HUES64 (cell line): Measurements from ENCODE around the gene CTSD.
"Not testable (repeated sequence)": the region's sequence is repeated elsewhere in the genome, so short reads cannot be mapped to it uniquely, and the experiment has no call there.

Experiments
- H3K27ac ChIP-seq: 2 replicates; pipeline ENCODE4 v1.7.0; 2013; ENCODE audit warnings: low read depth, low read length, inconsistent platforms
- H3K27me3 ChIP-seq: 2 replicates; pipeline ENCODE4 v1.6.1; 2013; ENCODE audit warnings: mild to moderate bottlenecking, low read length; ENCODE audit not compliant: insufficient read depth
- H3K36me3 ChIP-seq: 2 replicates; pipeline ENCODE4 v1.6.1; 2013; ENCODE audit warnings: mild to moderate bottlenecking, low read length; ENCODE audit not compliant: insufficient read depth
- H3K4me1 ChIP-seq: 2 replicates; pipeline ENCODE4 v1.6.1; 2013; ENCODE audit warnings: mild to moderate bottlenecking, low read length, moderate library complexity; ENCODE audit not compliant: insufficient read depth
- H3K4me3 ChIP-seq: 2 replicates; pipeline ENCODE4 v1.5.1; 2013; ENCODE audit warnings: mild to moderate bottlenecking, low read length, moderate library complexity
- H3K9ac ChIP-seq: 2 replicates; pipeline ENCODE4 v1.6.1; 2013; ENCODE audit warnings: mild to moderate bottlenecking, low read depth, low read length
- H3K9me3 ChIP-seq: 2 replicates; pipeline ENCODE4 v1.6.1; 2013; ENCODE audit warnings: low read depth, low read length; ENCODE audit not compliant: insufficient read depth
- WGBS: fragments of 150-250, 120-280 bp; methylation state at CpG from one replicate; pipeline ENCODE4 v1.1.7; 2013; ENCODE audit warnings: missing lambda C conversion rate; 5-methylcytosine and 5-hydroxymethylcytosine counted together

CTSD gene

GRCh38 chr11:1773994-1774550 is 10.3 kb upstream of the CTSD start:
- no peaks in the 10 kb centered on the region for H3K9me3 ChIP-seq
- H3K4me1 ChIP-seq: peaks cover 15% of the 10 kb centered on the region
- H3K36me3 ChIP-seq: no peaks in the 10 kb centered on the region
- no peak overlapping the region for H3K9ac ChIP-seq
- H3K4me3 ChIP-seq: no peak overlapping the region
- H3K27ac ChIP-seq: no peak overlapping the region
- H3K27me3 ChIP-seq: no peaks in the 10 kb centered on the region
- WGBS: 90% methylated on average over 11 of the region's 11 CpGs

- Histone ChIP-seq H3K9ac (no peak overlapping the region), H3K4me3 (no peak overlapping the region), H3K27ac (no peak overlapping the region), H3K27me3 (no peaks in the 10 kb centered on the region), H3K9me3 (no peaks in the 10 kb centered on the region), H3K36me3 (no peaks in the 10 kb centered on the region), H3K4me1 (peaks cover 15% of the 10 kb centered on the region)
- 94% methylated on average over 10 of the region's 10 CpGs for WGBS
These were observed 9.6 kb upstream of the CTSD start for GRCh38 chr11:1773131-1773993.

GRCh38 chr11:1772270-1773130 is 8.8 kb upstream of the CTSD start:
- H3K4me3 ChIP-seq: no peak overlapping the region
- H3K36me3 ChIP-seq: no peaks in the 10 kb centered on the region
- no peaks in the 10 kb centered on the region for H3K27me3 ChIP-seq
- H3K9me3 ChIP-seq: no peaks in the 10 kb centered on the region
- peak overlapping the region; percentile 37 for H3K27ac ChIP-seq
- peak overlapping the region; percentile 61; the same call in 1 of the 2 replicates for H3K9ac ChIP-seq
- H3K4me1 ChIP-seq: peaks cover 15% of the 10 kb centered on the region
- WGBS: 52% methylated on average over 10 of the region's 15 CpGs

DNA sequence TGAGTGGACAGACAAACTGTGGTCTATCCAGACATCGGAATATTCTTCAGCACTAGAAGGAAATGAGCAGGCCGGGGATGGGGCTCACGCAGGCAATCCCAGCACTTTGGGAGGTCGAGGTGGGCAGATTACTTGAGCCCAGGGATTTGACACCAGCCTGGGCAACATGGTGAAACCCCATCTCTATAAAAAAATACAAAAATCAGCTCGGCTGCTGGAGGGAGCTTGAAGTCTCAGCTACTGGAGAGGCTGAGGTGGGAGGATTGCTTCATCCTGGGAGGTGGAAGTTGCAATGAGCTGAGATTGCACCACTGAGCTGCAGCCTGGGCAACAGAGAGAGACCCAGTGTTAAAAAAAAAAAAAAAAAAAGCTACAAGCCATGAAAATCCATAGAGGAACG is 8.0 kb upstream of the CTSD start:
- peaks cover 15% of the 10 kb centered on the region for H3K4me1 ChIP-seq
- H3K9ac ChIP-seq: no peak overlapping the region
- no peaks in the 10 kb centered on the region for H3K36me3 ChIP-seq
- H3K9me3 ChIP-seq: no peaks in the 10 kb centered on the region
- no peak overlapping the region for H3K4me3 ChIP-seq
- no peak overlapping the region for H3K27ac ChIP-seq
- 83% methylated on average over 6 of the region's 6 CpGs for WGBS
- H3K27me3 ChIP-seq: no peaks in the 10 kb centered on the region

GRCh38 chr11:1771273-1771672 is 7.5 kb upstream of the CTSD start:
- 92% methylated on average over 18 of the region's 18 CpGs for WGBS
- no peaks in the 10 kb centered on the region for H3K36me3 ChIP-seq

GRCh38 chr11:1770528-1770927 is 6.8 kb upstream of the CTSD start:
- H3K4me3 ChIP-seq: no peak overlapping the region
- peaks cover 15% of the 10 kb centered on the region for H3K4me1 ChIP-seq
- no peak overlapping the region for H3K9ac ChIP-seq
- H3K36me3 ChIP-seq: no peaks in the 10 kb centered on the region
- H3K27ac ChIP-seq: no peak overlapping the region
- no peaks in the 10 kb centered on the region for H3K27me3 ChIP-seq
- WGBS: 88% methylated on average over 5 of the region's 5 CpGs
- no peaks in the 10 kb centered on the region for H3K9me3 ChIP-seq

More at GRCh38 chr11:1771273-1771672, 7.5 kb upstream of the CTSD start:
- Histone ChIP-seq H3K4me3 (no peak overlapping the region), H3K4me1 (peaks cover 15% of the 10 kb centered on the region), H3K9me3 (no peaks in the 10 kb centered on the region), H3K27ac (no peak overlapping the region), H3K27me3 (no peaks in the 10 kb centered on the region), H3K9ac (no peak overlapping the region)

GRCh38 chr11:1770061-1770460 is 6.3 kb upstream of the CTSD start:
- H3K36me3 ChIP-seq: no peaks in the 10 kb centered on the region
- H3K27me3 ChIP-seq: no peaks in the 10 kb centered on the region
- no peak overlapping the region for H3K9ac ChIP-seq
- 91% methylated on average over 7 of the region's 7 CpGs for WGBS
- no peaks in the 10 kb centered on the region for H3K9me3 ChIP-seq
- no peak overlapping the region for H3K4me3 ChIP-seq
- H3K4me1 ChIP-seq: peaks cover 15% of the 10 kb centered on the region
- no peak overlapping the region for H3K27ac ChIP-seq

GRCh38 chr11:1769304-1769936 is 5.7 kb upstream of the CTSD start:
- H3K27ac ChIP-seq, H3K9ac ChIP-seq, H3K4me3 ChIP-seq, H3K36me3 ChIP-seq, H3K27me3 ChIP-seq, H3K9me3 ChIP-seq: not testable (repeated sequence)
- WGBS: 89% methylated on average over 9 of the region's 9 CpGs
- H3K4me1 ChIP-seq: peaks cover 16% of the 10 kb centered on the region

DNA sequence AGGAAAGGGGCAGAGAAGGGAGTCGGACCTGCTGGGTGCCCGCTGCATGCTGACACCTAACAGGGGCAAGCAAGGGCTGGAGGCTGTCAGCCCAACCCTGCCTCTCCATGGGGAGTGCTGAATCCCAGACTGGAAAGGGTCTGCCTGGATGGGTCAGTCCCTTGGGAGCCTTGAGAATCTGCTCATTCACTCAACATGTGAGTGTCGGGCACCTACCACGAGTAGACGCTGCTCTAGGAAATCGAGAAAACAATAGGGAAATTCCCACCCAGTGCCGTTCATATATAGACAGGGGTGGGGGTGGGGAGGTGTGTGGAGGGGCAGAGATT is 4.4 kb upstream of the CTSD start:
- WGBS: 86% methylated on average over 7 of the region's 7 CpGs
- no peak overlapping the region for H3K27ac ChIP-seq
- no peak overlapping the region for H3K4me3 ChIP-seq
- no peaks in the 10 kb centered on the region for H3K9me3 ChIP-seq
- no peak overlapping the region for H3K9ac ChIP-seq
- H3K27me3 ChIP-seq: peaks cover 3% of the 10 kb centered on the region; the same call in 1 of the 2 replicates
- H3K4me1 ChIP-seq: peaks cover 13% of the 10 kb centered on the region
- no peaks in the 10 kb centered on the region for H3K36me3 ChIP-seq

DNA sequence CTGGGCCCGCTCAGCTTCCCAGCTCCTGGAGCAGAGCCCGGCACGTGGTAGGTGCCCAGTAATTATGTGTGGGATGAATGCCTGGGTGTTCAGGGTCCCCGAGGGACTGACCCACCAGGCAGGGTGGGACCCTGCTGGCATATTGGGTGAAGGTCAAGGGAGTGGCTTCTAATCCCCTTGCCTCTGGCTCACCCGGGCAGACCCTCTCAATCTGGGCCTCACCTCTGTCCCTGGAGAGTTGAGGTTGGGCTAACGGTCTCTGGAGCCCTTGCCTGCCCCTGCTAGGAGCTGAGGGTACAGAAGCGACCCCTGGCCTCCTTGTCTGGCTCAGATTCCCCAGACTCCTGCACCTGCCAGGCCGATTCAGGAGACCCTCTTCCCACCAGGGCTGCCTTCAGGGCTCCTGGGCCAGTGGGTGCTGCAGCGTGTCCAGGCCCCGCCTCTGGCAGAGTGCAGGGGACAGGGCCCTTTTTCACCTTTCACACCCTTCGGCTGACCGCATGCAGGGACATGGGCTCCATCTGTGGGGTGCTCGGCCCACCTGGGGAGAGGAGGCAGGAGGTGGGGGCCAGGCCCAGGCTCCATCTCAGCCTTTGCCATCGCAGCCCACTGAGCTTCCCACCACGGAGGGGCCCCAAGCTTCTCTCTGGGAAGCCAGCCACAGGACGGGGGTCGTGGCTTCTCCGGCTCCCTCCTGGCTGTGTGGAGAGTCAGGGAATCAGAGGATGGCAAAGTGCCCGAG is 3.8 kb upstream of the CTSD start:
- 94% methylated on average over 19 of the region's 19 CpGs for WGBS
- peaks cover 11% of the 10 kb centered on the region for H3K4me1 ChIP-seq
- H3K36me3 ChIP-seq: no peaks in the 10 kb centered on the region
- peaks cover 3% of the 10 kb centered on the region; the same call in 1 of the 2 replicates for H3K27me3 ChIP-seq
- H3K4me3 ChIP-seq: no peak overlapping the region
- H3K9ac ChIP-seq: no peak overlapping the region
- H3K9me3 ChIP-seq: no peaks in the 10 kb centered on the region
- H3K27ac ChIP-seq: no peak overlapping the region
